GM19035 (cell line): ENCODE results near the gene NOM1.

Source experiments
- ATAC-seq: cut with Tn5 transposase; IDR thresholded peaks from one replicate; pipeline ENCODE4 v1.9.1; 2021; ENCODE audit not compliant: unreplicated experiment

NOM1 gene

DNA sequence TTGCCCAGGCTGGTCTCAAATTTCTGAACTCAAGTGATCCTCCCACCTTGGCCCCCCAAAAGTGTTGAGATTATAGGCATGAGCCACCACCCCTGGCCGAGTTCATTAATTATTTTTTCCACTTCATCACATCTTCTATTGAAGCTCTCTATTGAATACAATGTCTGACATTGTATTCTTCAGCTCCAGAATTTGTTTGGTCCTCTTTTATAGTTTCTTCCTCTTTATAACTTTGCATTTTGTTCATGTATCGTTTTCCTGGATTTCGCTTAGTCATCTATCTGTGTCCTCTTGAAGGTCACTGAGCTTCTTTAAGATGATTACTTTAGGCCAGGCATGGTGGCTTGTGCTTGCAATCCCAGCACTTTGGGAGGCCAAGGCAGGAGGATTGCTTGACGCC is 30.2 kb downstream of the NOM1 start:
- no peak for ATAC-seq

DNA sequence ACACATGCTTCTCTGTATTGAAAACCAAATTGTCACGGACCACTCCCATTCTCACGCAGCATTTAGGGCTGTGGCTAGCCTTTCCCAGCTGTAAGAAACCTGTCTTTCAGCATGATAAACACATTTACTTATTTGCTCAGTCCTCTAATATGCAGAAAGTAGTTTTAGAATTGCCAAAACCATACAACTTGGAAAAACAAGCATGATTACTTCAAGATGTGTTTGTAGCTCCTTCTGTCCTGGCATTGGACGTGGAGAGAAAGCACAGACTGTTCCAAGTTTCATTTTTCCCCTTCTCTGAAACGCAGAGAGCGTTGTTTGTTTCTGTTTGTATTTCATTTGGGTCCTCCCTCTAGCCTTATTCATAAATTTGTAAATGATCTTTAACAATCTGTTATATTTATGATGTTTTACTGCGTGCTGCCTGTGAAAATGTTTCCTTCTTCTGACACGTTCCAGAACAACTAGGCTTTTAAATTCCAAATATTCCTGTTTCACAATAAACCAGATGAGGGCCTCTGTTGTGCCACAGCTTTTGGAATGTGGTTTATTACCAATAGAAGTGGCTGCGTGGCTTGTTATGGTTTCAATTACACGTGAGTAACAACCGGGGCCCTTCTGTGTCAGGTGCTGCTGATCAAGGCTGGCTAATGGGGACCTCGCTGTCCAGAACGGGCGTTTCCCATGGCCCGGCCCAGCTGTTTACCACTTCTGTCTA is 34.8 kb downstream of the NOM1 start:
- no peak for ATAC-seq

DNA sequence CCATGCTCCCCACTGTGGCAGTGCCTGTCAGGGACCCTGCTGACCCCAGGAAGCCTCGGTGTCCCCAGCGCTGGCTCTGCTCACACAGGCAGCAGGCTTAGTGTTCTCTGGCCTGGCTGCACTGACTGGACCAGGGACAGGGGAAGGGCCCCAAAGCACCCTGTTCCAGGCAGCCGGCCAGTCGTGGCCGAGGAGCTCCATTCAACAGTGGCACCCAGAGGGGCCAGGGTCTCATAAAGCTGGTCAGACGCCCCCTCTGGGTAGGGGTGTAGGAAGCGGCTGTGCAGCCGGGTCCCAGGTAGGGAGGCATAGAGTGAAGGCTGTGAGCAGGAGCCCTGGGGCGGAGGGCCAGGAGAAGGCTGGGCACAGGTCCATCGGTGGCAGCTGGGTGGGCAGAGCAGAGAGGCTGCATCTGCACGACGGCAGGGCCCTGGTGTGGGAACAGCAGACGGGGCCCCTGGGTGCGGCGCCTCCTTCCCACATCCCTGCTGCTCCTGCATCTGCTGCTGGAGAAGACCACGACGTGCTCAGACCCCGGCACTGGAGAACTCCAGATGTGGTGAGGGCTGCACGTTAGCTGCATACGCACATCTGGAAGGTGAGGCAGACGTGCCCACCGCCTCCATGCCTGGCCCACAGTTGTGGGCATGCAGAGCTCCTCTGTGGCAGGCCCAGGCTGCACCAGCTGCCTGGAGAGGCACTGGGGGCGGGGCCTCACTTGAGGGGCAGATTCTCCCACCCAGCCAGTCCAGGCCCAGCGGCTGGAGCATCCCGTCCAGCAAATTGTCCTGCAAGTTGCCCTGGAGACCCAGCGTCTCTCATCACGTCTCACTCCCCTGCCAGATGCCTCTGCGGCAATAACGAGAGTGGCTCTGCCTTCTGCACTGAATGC is 35.8 kb downstream of the NOM1 start:
- no peak for ATAC-seq

DNA sequence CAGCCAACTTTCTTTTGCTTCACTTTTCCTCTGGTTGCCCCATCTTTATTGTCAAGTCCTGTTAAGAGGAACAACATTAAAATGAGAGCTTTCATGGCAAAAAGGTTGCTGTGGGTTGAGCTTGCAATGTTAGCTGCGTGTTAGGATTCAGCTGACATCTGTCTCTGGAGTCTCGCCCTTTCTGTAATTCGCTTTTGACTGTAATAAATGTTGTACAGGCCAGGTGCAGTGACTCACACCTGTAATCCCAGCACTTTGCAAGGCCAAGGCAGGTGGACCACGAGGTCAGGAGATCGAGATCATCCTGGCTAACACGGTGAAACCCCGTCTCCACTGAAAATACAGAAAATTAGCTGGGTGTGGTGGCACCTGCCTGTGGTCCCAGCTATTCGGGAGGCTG is 36.9 kb downstream of the NOM1 start:
- ATAC-seq: no peak

DNA sequence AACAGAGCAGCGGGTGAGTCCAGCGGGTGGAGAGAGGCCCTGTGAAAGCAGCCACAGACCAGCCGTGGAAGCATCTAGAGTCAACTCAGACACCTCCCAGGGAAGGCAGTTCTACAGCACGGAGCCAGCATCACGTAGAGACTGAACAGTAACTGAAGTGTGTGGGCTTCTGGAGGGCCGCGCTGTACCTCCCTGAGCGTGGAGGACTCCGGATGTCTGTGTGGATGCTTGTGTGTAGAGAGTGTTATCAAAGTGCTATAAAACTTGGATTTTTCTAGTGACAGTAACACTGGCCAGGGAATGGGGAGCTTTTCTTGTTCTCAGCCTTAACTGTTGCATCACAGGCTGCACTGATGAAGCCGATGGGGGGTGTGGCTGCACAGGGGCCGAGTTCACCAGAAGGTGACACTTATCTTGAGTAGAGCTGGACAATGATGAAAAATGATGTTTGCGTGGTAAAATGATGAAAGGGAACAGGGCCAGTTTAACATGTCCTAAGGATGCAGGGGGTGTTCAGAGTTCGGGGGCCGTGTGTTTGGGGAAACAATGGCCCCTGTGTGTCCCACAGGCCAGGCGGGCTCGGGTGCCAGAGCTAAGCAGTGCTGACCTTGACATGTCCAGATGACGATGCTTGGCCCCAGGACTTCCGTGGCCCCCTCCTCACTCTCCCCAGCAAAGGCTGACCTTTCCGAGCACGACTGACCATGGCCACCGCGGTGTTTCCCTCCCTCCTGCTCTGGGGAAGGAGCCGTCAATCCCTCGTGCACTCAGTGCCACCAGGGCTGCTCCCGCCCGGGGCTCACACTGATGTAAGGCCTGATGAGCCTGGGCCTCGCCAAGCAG is 39.1 kb downstream of the NOM1 start:
- no peak for ATAC-seq

DNA sequence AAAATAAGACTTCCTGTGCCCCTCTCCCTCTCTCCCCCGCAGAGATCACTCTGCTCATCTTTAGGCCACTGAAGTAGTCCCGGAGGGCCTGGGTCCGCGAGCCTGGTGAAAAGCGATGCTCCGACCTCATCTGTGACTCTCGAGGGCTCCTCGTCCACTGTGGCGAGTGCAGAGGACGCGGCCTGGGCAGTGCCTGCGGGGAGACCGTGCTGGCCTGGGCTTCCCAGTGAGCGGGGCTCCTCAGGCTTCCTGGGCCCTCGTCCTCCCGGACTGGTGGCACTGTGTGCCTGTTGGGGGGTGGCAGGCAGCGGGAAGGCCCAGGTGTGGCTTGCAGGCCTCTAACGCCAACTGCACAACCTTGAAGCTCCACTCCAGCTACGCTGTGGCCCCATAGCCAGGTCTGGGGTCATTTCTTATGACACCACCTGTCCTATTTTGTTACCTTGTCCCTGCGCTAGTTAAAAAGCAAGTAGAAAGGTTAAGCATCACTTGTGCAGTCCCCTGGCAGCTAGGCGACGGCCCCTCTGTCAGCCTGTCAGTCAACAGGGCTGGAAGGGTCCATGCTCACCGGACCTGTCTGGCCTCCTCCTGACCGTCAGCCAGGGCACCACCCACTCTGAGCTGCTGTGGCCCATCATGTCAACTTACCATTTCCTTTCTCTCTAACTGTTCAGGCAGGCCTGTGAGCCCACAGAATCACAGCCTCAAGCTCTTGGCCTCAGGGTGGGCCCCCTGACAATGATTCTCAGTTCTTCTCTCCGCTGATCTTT is 40.4 kb downstream of the NOM1 start:
- ATAC-seq: no peak

DNA sequence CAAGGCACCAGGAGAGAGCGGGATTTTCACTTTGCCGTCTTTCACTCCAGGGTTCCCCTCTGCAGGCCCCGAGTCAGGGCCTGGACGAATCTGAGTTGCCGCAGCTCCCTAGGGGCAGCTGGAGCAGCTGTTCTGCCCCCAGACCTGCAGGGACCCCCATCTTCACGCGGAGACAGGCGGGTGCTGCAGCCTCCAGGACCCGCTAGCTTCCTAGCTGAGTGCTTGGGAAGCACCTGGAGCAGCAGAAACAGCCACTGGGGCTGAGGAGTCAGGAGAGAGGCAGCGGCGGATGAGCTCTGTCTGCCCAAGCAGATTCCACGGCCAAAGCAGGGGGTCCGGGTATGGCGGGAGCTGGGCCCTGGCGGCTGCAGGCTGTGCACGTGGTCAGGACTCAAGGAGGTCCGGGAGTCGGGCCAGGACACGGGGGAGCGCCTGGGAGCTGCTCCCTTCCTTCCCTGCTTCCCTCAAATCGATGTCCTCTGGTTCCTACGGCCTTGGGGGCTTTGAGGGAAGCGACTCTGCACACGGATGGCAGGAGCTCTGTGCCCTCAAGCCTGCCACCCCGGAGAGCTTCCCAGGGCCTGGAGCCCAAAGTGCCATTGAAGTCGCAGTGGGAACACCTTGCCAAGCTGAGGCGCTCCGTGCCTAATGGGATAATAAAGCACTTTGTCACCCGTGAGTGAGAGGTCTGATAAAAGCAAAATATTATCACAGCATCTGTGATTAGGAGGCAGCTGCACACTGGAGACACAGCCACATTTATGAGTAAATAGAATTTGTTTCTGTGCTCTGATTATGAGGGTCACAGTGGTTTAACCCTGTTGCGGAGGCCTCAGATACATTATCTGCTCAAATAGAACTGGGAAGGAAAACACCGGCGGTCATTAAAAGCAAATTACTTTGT is 43.8 kb downstream of the NOM1 start:
- ATAC-seq: no peak

DNA sequence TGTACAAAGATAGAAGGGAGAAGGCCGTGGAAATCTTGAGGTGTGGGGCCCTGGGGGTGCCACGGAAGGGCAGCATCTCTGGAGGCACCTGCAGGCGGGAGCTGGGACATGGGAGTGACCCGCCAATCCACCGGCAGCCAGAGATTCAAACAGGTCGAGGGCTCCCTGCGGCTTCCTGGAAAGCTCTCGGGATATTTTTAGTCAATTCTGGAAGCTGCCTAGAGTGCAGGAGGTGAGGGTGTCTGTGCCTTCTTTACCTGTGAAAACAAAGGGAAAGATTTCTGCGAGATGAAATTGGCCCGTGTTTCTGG is 44.4 kb downstream of the NOM1 start:
- no peak for ATAC-seq

DNA sequence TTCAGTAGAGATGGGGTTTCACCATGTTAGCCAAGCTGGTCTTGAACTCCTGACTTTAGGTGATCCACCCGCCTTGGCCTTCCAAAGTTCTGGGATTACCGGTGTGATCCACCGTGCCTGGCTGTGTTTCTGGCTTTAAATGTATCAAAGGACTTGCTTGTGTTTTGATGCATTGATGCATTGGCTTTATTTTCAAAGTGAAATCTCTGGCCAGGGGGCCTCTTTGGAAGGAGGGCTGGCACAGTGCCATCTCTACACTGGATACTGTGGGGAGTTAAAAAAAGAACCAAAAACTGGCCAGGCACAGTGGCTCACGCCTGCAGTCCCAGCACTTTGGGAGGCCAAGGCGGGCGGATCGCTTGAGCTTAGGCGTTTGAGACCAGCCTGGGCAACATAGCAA is 44.9 kb downstream of the NOM1 start:
- no peak for ATAC-seq

DNA sequence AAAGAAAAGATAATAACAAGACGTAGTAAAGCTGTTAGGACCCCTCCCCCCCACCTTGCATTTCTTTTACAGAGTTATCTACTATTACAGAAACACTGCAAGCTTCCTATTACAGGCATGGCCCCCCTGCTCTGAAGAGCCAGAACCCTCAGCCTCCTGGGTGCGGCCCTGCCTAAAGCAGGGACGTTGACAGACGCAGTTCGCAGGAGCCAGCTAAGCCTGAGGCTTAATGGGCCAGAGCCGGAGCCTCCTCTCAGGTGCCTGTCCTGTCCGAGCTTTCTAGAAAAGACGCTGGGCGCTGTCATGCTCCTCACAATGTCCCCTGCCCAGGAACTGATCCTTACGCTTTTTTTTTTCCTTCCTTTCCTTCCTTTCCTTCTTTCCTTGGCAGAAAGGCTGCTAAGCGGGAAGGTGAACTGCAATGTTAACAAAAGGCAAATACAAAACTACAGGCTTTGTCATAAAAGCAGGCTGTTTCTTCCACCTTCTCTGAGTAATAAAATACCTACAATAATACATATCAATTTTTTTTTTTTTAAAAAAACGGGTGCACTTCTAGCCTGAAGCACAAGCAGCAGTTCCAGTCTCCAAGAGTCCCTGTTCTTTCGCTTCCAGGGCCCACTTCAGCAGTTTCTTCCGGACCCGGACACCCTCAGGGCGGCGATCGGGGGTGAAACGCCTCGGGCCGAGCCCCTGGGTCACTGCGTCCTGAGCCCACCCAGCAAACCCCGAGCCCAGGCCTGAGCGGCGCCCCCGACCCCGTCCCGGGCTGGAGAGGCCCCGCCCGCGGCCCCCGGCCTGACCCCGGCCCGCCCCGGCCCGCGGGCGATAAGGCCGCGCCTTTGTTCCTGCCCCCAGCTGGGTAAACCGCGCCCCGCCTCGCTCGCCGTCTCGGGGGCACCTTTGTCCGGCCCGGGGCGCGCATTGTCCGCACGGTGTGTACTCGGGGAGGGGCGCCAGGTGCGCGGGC is 49.8 kb downstream of the NOM1 start:
- ATAC-seq: no peak

DNA sequence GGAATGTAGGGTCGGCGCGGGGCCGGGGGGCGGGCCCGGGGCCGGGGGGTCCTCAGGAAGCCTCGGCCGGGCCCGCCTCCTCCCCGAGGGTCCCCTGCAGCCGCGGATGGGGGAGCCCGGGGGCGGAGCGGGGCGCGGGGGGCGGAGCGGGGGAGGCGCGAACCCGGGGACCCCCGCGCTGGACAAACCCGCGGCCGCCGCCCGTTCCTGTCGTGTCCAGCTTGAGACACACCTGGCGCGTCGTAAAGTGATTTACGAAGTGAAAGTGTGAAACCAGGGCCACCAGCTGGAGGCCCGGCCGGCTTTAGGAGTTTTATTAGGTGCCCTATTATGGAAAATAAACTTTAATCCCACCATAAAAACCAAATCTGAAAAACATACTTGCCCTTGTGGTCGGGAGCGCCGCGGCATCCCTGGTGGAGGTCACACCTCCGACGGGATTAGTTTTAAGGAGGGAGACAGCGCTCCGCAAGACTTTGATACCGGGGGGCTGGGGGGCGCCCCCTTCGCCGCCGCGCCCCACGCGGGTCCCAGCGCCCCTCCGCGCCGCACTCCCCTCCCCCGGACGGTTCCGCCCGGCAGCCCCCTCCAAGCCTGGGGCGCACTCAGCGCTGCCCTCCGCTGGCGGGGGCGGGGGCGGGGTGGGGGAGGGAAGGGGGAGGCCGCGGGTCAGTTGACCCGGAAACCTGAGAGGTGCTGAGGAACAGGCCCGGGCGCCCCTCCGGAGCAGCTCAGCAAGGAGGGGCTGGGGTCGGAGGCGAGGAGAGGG is 50.6 kb downstream of the NOM1 start:
- no peak for ATAC-seq

DNA sequence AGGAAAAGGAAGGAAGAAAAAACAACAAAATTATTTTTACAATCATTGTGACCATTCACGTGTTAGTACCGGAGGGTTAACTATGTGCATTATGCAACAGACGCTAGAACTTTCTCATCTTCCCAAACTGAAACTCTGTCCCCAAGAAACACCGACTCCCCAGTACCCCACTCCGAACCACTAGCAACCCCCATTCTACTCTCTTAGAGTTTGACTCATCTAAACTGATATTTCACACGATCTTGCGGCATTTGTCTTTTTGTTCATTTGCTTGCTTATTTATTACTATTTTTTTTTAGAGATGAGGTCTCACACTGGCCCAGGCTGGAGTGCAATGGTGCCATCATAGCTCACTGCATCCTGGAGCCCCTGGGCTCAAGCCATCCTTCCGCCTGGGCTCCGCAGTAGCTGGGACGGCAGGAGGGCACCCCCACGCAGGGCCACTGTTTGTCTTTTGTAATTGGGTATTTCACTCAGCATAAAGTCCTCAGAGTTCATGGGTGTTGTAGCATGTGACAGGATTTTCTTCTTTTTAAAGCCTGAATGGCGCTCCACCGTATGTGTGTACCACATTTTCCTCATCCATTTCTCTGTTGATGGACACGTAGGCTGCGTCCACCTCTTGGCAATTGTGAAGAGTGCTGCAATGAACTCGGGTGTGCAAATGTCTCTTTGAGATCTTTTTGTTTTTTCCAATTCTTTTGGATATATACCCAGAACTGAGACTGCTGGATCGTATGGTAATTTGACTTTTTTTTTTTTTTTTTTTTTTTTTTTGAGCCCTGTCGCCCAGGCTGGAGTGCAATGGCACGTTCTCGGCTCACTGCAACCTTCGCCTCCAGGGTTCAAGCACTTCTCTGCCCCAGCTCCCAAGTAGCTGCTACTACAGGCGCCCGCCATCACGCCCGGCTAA is 51.5 kb downstream of the NOM1 start:
- no peak for ATAC-seq

DNA sequence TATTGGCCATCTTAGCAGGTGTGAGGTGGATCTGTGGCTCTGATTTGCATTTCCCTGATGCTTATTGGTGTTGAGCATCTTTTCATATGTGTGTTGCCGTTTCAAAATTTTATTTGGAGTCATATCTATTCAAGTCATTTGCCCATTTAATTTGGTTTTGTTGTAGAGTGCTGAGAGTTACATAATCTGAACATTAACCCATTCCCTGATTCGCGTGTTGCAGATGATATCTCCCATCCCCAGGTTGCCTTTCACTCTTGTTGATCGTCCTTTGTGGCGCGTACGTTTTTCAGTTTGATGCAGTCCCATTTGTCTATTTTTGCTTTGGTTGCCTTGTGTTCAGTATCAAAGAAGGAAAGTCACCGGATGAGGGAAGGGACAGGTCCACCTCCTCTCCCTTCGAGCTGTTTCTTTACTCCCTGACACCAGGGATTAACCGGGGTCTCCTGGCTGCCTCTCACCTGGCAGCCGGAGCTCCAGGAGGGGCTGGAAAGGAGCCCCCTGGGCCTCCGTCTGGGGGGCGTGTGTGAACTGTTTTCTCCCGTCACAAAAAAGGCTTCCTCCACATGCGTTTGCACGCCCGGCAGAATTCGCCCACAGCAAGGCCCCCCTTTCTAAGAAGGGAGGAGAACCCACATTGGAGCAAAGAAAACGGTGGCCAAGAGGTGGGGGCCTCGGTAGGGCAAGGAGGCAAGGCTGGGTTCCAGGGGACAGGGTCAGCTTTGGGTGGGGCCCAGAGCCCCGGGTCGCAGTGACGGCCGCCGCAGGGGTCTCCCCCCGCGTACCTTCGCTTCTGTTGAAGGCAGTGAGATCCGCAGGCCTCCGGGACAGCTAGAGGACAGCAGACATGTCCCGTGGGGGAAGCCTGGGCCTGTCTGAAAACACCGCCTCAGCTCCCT is 52.7 kb downstream of the NOM1 start:
- ATAC-seq: no peak

DNA sequence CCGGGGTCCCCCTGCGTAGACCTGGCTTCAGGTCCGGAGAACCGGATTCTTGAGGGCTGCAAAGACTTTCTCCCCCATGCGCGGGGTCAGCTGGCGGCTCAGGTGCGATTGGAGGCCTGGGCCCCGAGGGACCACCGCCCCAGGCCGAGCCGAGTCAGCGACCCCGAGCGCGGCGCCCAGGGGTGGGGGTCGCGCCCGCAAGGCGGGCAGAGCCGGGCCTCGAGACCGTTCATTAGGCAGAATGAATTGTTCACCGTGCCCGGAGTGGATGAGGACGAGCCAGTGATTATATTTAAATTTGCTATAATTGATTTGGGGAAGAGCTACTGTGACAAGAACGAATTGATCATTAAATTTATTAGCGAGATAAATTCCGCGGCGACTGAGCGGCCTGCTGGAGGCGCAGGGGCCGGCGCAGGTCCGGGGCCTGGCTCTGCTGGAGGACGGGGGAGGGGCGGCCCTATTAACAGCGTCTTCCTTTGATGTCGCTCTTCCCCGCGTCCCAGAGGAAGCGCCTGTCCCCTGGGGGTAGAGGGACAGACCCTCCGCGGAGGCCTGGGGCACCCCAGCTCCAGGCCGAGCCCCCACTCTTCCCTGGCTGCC is 53.4 kb downstream of the NOM1 start:
- no peak for ATAC-seq

DNA sequence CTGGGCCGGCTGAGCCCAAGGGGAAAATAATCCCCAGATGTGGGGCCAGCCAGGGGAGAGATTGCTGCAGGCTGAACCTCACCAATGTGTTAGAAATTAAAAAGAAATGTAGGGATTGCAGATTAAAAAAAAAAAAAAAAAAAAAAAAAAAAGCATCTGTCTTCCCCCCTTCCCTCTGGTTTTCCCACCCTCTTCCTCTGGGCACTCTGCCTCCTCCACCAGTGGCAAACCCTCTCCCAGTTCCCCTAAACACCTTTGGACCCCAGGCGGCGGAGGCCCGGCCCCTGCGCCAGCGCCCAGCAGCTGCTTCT is 53.9 kb downstream of the NOM1 start:
- no peak for ATAC-seq
